RWPE2 (cell line): ENCODE data around the gene ZNF592.

ENCODE experiments used
- ATAC-seq: fragments of 200-7000 bp; cut with Tn5 transposase; 3 replicates; pipeline ENCODE4 v1.9.1; 2021; ENCODE audit warnings: low read depth
- DNase-seq: peaks from one replicate; pipeline ENCODE4 v3.0.0-alpha.2; 2020; ENCODE audit warnings: low spot score
- H3K27ac ChIP-seq: fragments of 450-650 bp; 2 replicates; pipeline ENCODE4 v1.5.1; 2017; ENCODE audit warnings: mild to moderate bottlenecking; ENCODE audit not compliant: poor library complexity, severe bottlenecking
- H3K27me3 ChIP-seq: fragments of 250-450 bp; sonication (Bioruptor Pico); 2 replicates; pipeline ENCODE4 v1.5.1; 2021; ENCODE audit warnings: mild to moderate bottlenecking, moderate library complexity; ENCODE audit not compliant: insufficient read depth, poor library complexity, severe bottlenecking
- H3K36me3 ChIP-seq: fragments of 250-450 bp; sonication (Bioruptor Pico); 2 replicates; pipeline ENCODE4 v1.5.1; 2020; ENCODE audit warnings: low read depth, mild to moderate bottlenecking, moderate library complexity
- H3K4me1 ChIP-seq: fragments of 250-450 bp; sonication (Bioruptor Pico); 2 replicates; pipeline ENCODE4 v1.5.1; 2021; ENCODE audit warnings: mild to moderate bottlenecking, moderate library complexity; ENCODE audit not compliant: insufficient read depth, poor library complexity, severe bottlenecking
- H3K4me3 ChIP-seq: fragments of 250-450 bp; sonication (Bioruptor Pico); 2 replicates; pipeline ENCODE4 v1.5.1; 2021; ENCODE audit warnings: mild to moderate bottlenecking, moderate library complexity; ENCODE audit not compliant: severe bottlenecking
- H3K9me3 ChIP-seq: fragments of 250-450 bp; sonication (Bioruptor Pico); 2 replicates; pipeline ENCODE4 v1.5.1; 2021; ENCODE audit warnings: mild to moderate bottlenecking, moderate library complexity; ENCODE audit not compliant: severe bottlenecking
- CTCF ChIP-seq: fragments of 450-650 bp; IDR thresholded peaks from one replicate; pipeline ENCODE4 v1.5.1; 2017; ENCODE audit warnings: mild to moderate bottlenecking, moderate library complexity; ENCODE audit not compliant: poor library complexity, severe bottlenecking

The ZNF592 gene

GRCh38 chr15:84824260-84825007, 76.0 kb downstream of the ZNF592 start:
- no peaks in the 10 kb centered on the region for H3K4me1 ChIP-seq
- H3K4me3 ChIP-seq, result no peak overlapping the region
- DNase-seq (no peak), ATAC-seq (no peak)
- H3K27me3 ChIP-seq, result no peaks in the 10 kb centered on the region
- H3K27ac ChIP-seq, result no peak overlapping the region
- H3K36me3 ChIP-seq, result no peaks in the 10 kb centered on the region
- H3K9me3 ChIP-seq, result no peaks in the 10 kb centered on the region
- no peak for TF ChIP-seq CTCF

DNA sequence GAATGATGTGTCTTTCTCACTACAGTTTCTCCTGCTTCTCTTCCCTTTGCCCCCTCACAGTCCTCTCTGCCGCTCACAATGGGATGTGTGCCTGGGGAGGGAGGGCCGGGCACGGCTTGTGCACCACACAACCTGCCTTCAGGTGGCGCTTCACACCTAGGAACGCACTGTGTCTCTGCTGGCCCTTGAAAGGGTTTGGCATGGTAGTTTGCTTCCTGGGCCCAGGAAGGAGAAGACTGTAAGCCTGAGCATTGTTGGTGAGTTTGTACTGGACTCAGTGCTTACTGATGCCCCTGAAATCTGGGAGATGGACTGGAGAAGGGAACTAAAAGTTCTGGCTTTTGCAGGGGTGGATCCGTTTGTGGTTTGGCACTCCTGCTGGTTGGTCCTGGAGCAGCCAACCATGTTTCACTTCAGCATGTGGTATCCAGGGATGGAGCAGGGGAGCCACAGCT, 78.0 kb downstream of the ZNF592 start:
- peak; percentile 71 for ATAC-seq

GRCh38 chr15:84827246-84827645, 78.9 kb downstream of the ZNF592 start:
- DNase-seq (peak; percentile 57), ATAC-seq (no peak)
- Histone ChIP-seq H3K4me1 (no peaks in the 10 kb centered on the region), H3K4me3 (no peak overlapping the region), H3K27ac (no peak overlapping the region), H3K27me3 (no peaks in the 10 kb centered on the region), H3K36me3 (no peaks in the 10 kb centered on the region), H3K9me3 (no peaks in the 10 kb centered on the region)
- no peak for TF ChIP-seq CTCF

More for the DNA sequence above, 78.0 kb downstream of the ZNF592 start:
- no peak for DNase-seq
- Histone ChIP-seq H3K4me3 (no peak overlapping the region), H3K27me3 (no peaks in the 10 kb centered on the region), H3K4me1 (no peaks in the 10 kb centered on the region), H3K36me3 (no peaks in the 10 kb centered on the region), H3K9me3 (no peaks in the 10 kb centered on the region), H3K27ac (no peak overlapping the region)
- peak; percentile 66 for TF ChIP-seq CTCF

GRCh38 chr15:84828086-84828908, 79.9 kb downstream of the ZNF592 start:
- Histone ChIP-seq H3K9me3 (no peaks in the 10 kb centered on the region), H3K27me3 (no peaks in the 10 kb centered on the region), H3K27ac (no peak overlapping the region), H3K4me3 (no peak overlapping the region), H3K36me3 (no peaks in the 10 kb centered on the region), H3K4me1 (no peaks in the 10 kb centered on the region)
- no peak for TF ChIP-seq CTCF
- peak; percentile 47 for DNase-seq
- ATAC-seq, result no peak
